A673 (cell line): ENCODE measurements around the gene EMP2. TPM values are rescaled to one million over a fixed set of nuclear protein-coding genes. Genes with fewer than 3 reads are reported as not detected.

Experiments
- Bru-seq: library from RNA; stranded (reverse); fragments of 400-500 nt; gene quantifications from one replicate; lab custom pipeline; 2021; lab: Mats Ljungman, UMichigan
- BruChase-seq, 2 experiments: library from RNA; stranded (reverse); fragments of 400-500 nt; gene quantifications; one replicate each; lab custom pipeline; 2021; lab: Mats Ljungman, UMichigan
- BruUV-seq: library from RNA; stranded (reverse); fragments of 400-500 nt; replicated peaks from 2 replicates; lab custom pipeline; 2021; lab: Mats Ljungman, UMichigan
- CTCF ChIA-PET: fragments of 300-600 bp; sonication (Branson Sonifier 250); formaldehyde crosslinking; loops from one replicate; lab custom pipeline; 2022; ENCODE audit warnings: antibody characterized with exemption; lab: Charles Lee
- POLR2A ChIA-PET: fragments of 300-600 bp; sonication (Branson Sonifier 250); formaldehyde crosslinking; loops from one replicate; lab custom pipeline; 2022; ENCODE audit warnings: antibody characterized with exemption; ENCODE audit not compliant: low non-redundant PET; lab: Charles Lee
- DNase-seq: peaks from one replicate; pipeline ENCODE4 v3.0.0-alpha.2; 2015; ENCODE audit warnings: low spot score
- H3K27ac ChIP-seq: fragments of 200-600 bp; sonication (generic); 2 replicates; pipeline ENCODE4 v1.5.1; 2016; ENCODE audit warnings: mixed run types, low read depth, mild to moderate bottlenecking, mixed read lengths, antibody characterized with exemption, low read length; ENCODE audit not compliant: poor library complexity, severe bottlenecking
- H3K27me3 ChIP-seq: fragments of 200-600 bp; sonication (generic); replicated peaks from 2 replicates; pipeline ENCODE4 v1.6.1; 2017; ENCODE audit warnings: mixed run types, low read depth, mild to moderate bottlenecking, mixed read lengths, antibody characterized with exemption, low read length; ENCODE audit not compliant: insufficient read depth, poor library complexity
- H3K36me3 ChIP-seq: fragments of 200-600 bp; sonication (generic); 2 replicates; pipeline ENCODE4 v1.6.1; 2016; ENCODE audit warnings: mixed run types, mild to moderate bottlenecking, mixed read lengths, antibody characterized with exemption, low read length; ENCODE audit not compliant: insufficient read depth, poor library complexity, severe bottlenecking
- H3K4me1 ChIP-seq: fragments of 200-600 bp; sonication (generic); 2 replicates; pipeline ENCODE4 v1.6.1; 2017; ENCODE audit warnings: mixed run types, mild to moderate bottlenecking, mixed read lengths, antibody characterized with exemption, low read length; ENCODE audit not compliant: insufficient read depth, poor library complexity, severe bottlenecking
- H3K4me3 ChIP-seq: fragments of 200-600 bp; sonication (generic); 2 replicates; pipeline ENCODE4 v1.5.1; 2016; ENCODE audit warnings: low read depth, mixed run types, mild to moderate bottlenecking, mixed read lengths, low read length; ENCODE audit not compliant: poor library complexity, severe bottlenecking
- H3K9me3 ChIP-seq: fragments of 200-600 bp; sonication (generic); 2 replicates; pipeline ENCODE4 v1.6.1; 2016; ENCODE audit warnings: mixed run types, low read depth, mild to moderate bottlenecking, mixed read lengths, antibody characterized with exemption, low read length; ENCODE audit not compliant: poor library complexity, severe bottlenecking
- EZH2 ChIP-seq: fragments of 200-600 bp; sonication (generic); IDR thresholded peaks from 2 replicates; pipeline ENCODE4 v1.6.1; 2017; ENCODE audit warnings: borderline replicate concordance, low read depth, mild to moderate bottlenecking, mixed read lengths, antibody characterized with exemption, low read length; ENCODE audit not compliant: poor library complexity, severe bottlenecking
- intact Hi-C: fragments of 100-400 bp; cut with micrococcal nuclease; formaldehyde crosslinking; loops from one replicate; pipeline ENCODE4 v1.10.0; 2022; ENCODE audit not compliant: unreplicated experiment
- long read RNA-seq: library from polyadenylated mRNA; stranded (forward); transcript quantifications from one replicate; pipeline ENCODE4 v2.0.0, GENCODE V29; 2022
- total RNA-seq: library from RNA; stranded (reverse); gene quantifications from 2 replicates; pipeline ENCODE4 v1.2.3, GENCODE V29; 2021
- TF ChIP-seq, protein P1 (sequence below): fragments of 300-800, 200-600 bp; sonication (generic); conservative IDR thresholded peaks from 2 replicates; pipeline ENCODE4 v1.5.1; 2017; ENCODE audit warnings: low read depth, mild to moderate bottlenecking, antibody characterized with exemption, low read length, moderate library complexity, mixed read lengths

The EMP2 gene
- total RNA-seq = 12.9 and 15.9 TPM in 2 replicates
- Bru-seq, nascent RNA = percentile 49 among the genes with signal in this experiment
- BruChase-seq, experiment 1, labeled RNA remaining after a 2-hour chase = percentile 47 among the genes with signal in this experiment
- percentile 64 among the genes with signal in this experiment for BruChase-seq, experiment 2, labeled RNA remaining after a 6-hour chase
- long read RNA-seq, full-length matches to known transcripts = 11 of 13 reads
- long read RNA-seq, partial matches to known transcripts = 0 of 13 reads
- long read RNA-seq, other reads (novel, unspliced or antisense) = 2 of 13 reads

GRCh38 chr16:10579965-10580882 lies at the start of gene EMP2:
TSS of gene EMP2 (minus strand) at chr16:10580598. CDS start at chr16:10547617, 32,981 bp downstream.
- DNase-seq = peak; percentile 81
- intact Hi-C loops = loop anchor here (10.0 kb wide), 2 partner anchors 55 to 155 kb away; no protein-coding TSS in a partner anchor
- BruUV-seq = TSS peak; percentile 50
- H3K4me3 ChIP-seq = peak within 1 kb of the TSS; percentile 84
- POLR2A ChIA-PET = no interaction called here
- CTCF ChIA-PET = interaction anchor here (0.6 kb wide), 1 partner anchor 46 kb away, joined by 4 read pairs; no protein-coding TSS in a partner anchor
- no peaks in the 10 kb centered on the region for H3K9me3 ChIP-seq
- H3K27me3 ChIP-seq = no peaks in the 10 kb centered on the region
- H3K36me3 ChIP-seq = no peaks in the 10 kb centered on the region
- TF ChIP-seq, protein P1, sequence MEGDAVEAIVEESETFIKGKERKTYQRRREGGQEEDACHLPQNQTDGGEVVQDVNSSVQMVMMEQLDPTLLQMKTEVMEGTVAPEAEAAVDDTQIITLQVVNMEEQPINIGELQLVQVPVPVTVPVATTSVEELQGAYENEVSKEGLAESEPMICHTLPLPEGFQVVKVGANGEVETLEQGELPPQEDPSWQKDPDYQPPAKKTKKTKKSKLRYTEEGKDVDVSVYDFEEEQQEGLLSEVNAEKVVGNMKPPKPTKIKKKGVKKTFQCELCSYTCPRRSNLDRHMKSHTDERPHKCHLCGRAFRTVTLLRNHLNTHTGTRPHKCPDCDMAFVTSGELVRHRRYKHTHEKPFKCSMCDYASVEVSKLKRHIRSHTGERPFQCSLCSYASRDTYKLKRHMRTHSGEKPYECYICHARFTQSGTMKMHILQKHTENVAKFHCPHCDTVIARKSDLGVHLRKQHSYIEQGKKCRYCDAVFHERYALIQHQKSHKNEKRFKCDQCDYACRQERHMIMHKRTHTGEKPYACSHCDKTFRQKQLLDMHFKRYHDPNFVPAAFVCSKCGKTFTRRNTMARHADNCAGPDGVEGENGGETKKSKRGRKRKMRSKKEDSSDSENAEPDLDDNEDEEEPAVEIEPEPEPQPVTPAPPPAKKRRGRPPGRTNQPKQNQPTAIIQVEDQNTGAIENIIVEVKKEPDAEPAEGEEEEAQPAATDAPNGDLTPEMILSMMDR = peak; percentile 71
- TF ChIP-seq EZH2 = no peak
- peaks cover 4% of the 10 kb centered on the region for H3K4me1 ChIP-seq
- H3K27ac ChIP-seq = peak within 1 kb of the TSS; percentile 79

DNA sequence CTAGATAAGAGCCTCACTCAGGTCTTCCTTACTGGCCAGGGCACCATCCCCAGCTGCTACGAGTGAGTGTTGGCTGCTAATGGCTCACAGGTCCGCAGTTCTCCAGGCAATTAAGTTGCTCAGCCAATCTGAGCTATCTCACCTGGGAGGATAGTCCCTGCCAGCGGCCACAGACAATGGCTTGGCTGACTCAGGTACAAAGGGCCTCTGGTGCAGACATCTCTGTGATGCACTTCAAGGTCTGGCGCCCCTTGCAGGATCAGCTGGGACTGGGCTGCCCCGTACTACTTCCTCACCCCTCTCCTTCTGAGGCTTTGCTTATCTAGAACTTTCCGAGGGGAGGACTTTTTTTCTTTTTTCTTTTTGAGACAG lies 49.2 kb upstream of the EMP2 start:
- Histone ChIP-seq H3K27me3 (no peaks in the 10 kb centered on the region), H3K4me1 (no peaks in the 10 kb centered on the region), H3K36me3 (no peaks in the 10 kb centered on the region), H3K9me3 (no peaks in the 10 kb centered on the region), H3K4me3 (no peak overlapping the region), H3K27ac (no peak overlapping the region)
- no peak for TF ChIP-seq EZH2
- TF ChIP-seq, protein P1 = no peak
- DNase-seq = no peak
- intact Hi-C loops = no loop called here
- ChIA-PET POLR2A (no interaction called here), CTCF (no interaction called here)
- no TSS peak for BruUV-seq

DNA sequence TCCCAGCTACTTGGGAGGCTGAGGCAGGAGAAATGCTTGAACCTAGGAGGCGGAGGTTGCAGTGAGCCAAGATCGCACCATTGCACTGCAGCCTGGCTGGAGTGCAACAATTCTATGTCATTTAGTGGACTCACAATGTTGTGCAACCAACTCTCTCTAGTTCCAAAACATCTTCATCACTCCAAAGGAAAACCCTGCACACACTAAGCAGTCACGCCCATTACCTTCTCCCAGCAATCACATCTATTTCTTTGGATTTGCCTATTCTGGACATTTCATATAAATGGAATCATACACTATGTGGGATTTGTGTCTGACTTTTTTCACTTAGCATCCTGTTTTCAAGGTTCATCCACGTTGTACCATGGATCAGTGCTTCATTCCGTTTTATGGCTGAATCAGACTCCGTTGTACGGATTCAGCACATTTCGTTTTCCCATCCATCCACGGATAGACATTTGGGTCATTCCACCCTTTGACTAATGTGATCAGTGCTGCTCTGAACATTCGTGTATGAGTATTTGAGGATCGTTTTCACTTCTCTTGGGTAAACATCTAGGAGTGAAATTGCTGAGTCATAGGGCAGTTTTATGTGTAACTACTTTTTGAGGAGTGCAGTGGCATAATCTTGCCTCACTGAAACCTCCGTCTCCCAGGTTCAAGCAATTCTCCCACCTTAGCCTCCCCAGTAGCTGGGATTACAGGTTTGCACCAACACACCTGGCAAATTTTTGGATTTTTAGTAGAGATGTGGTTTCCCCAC lies 45.4 kb upstream of the EMP2 start:
- TF ChIP-seq, protein P1 = no peak
- no peak for TF ChIP-seq EZH2
- ChIA-PET CTCF (interaction anchor here (0.5 kb wide), 1 partner anchor 46 kb away, joined by 4 read pairs; the partner anchor contains the start of gene EMP2), POLR2A (no interaction called here)
- intact Hi-C loops = no loop called here
- Histone ChIP-seq H3K27ac (no peak overlapping the region), H3K4me1 (no peaks in the 10 kb centered on the region), H3K4me3 (no peak overlapping the region), H3K27me3 (no peaks in the 10 kb centered on the region), H3K9me3 (no peaks in the 10 kb centered on the region), H3K36me3 (no peaks in the 10 kb centered on the region)
- DNase-seq = no peak
- no TSS peak for BruUV-seq
